Neural cell (in vitro differentiated cells): ENCODE measurements around the gene DAPK2. TPM values are rescaled to one million over a fixed set of nuclear protein-coding genes. Genes with fewer than 3 reads are reported as not detected.

Experiments used
- H2AFZ ChIP-seq: fragments of 200-600, 300-800 bp; sonication (generic), shearing (Covaris generic); 2 replicates; pipeline ENCODE4 v1.6.0; 2014; ENCODE audit warnings: low read depth, mild to moderate bottlenecking, antibody characterized with exemption, low read length, moderate library complexity
- H3F3A ChIP-seq: fragments of 200-600 bp; shearing (Covaris generic); 2 replicates; pipeline ENCODE4 v1.6.1; 2016; ENCODE audit warnings: mild to moderate bottlenecking, moderate library complexity, mixed read lengths, antibody characterized with exemption, low read length; ENCODE audit not compliant: insufficient read depth, poor library complexity, severe bottlenecking
- H3K27ac ChIP-seq: fragments of 200-600, 300-800 bp; sonication (generic), shearing (Covaris generic); 2 replicates; pipeline ENCODE4 v1.5.1; 2014; ENCODE audit warnings: mild to moderate bottlenecking, low read length, moderate library complexity
- H3K27me3 ChIP-seq: fragments of 300-800, 200-600 bp; sonication (generic), shearing (Covaris generic); 2 replicates; pipeline ENCODE4 v1.6.0; 2014; ENCODE audit warnings: mild to moderate bottlenecking, low read depth, low read length, moderate library complexity; ENCODE audit not compliant: insufficient read depth
- H3K36me3 ChIP-seq: fragments of 300-800, 200-600 bp; sonication (generic), shearing (Covaris generic); 2 replicates; pipeline ENCODE4 v1.5.1; 2014; ENCODE audit warnings: mild to moderate bottlenecking, antibody characterized with exemption, low read length, moderate library complexity; ENCODE audit not compliant: insufficient read depth
- H3K4me2 ChIP-seq: fragments of 300-800, 200-600 bp; sonication (generic), shearing (Covaris generic); 2 replicates; pipeline ENCODE4 v1.6.0; 2014; ENCODE audit warnings: mild to moderate bottlenecking, low read length
- H3K4me3 ChIP-seq: fragments of 300-800, 200-600 bp; sonication (generic), shearing (Covaris generic); 2 replicates; pipeline ENCODE4 v1.5.1; 2014; ENCODE audit warnings: mild to moderate bottlenecking, low read length, moderate library complexity
- H3K79me2 ChIP-seq: fragments of 200-600 bp; shearing (Covaris generic); replicated peaks from 2 replicates; pipeline ENCODE4 v1.6.0; 2014; ENCODE audit warnings: mild to moderate bottlenecking, low read length, moderate library complexity; ENCODE audit not compliant: insufficient read depth
- H3K9ac ChIP-seq: fragments of 300-800, 200-600 bp; sonication (generic), shearing (Covaris generic); 2 replicates; pipeline ENCODE4 v1.6.1; 2016; ENCODE audit warnings: mild to moderate bottlenecking, low read length, mixed read lengths
- H3K9me2 ChIP-seq: fragments of 200-600 bp; shearing (Covaris generic); 2 replicates; pipeline ENCODE4 v1.6.1; 2016; ENCODE audit warnings: mild to moderate bottlenecking, low read length, mixed read lengths; ENCODE audit not compliant: insufficient read depth
- H3K9me3 ChIP-seq: fragments of 200-600, 300-800 bp; sonication (generic), shearing (Covaris generic); 2 replicates; pipeline ENCODE4 v1.6.1; 2016; ENCODE audit warnings: mild to moderate bottlenecking, mixed run types, low read length, moderate library complexity, mixed read lengths
- H4K20me1 ChIP-seq: fragments of 200-600 bp; shearing (Covaris generic); 2 replicates; pipeline ENCODE4 v1.6.1; 2016; ENCODE audit warnings: mild to moderate bottlenecking, mixed run types; ENCODE audit not compliant: insufficient read depth
- CTCF ChIP-seq: fragments of 450-650 bp; IDR thresholded peaks from 2 replicates; pipeline ENCODE4 v1.5.1; 2014; ENCODE audit warnings: antibody characterized with exemption, mild to moderate bottlenecking, moderate library complexity; ENCODE audit not compliant: poor library complexity, severe bottlenecking
- EP300 ChIP-seq: fragments of 450-650 bp; conservative IDR thresholded peaks from 2 replicates; pipeline ENCODE4 v1.6.1; 2014; ENCODE audit warnings: antibody characterized with exemption, mild to moderate bottlenecking, moderate library complexity; ENCODE audit not compliant: poor library complexity, severe bottlenecking
- EZH2 ChIP-seq: fragments of 200-600, 300-800 bp; shearing (Covaris generic), sonication (generic); IDR thresholded peaks from 2 replicates; pipeline ENCODE4 v1.6.1; 2014; ENCODE audit warnings: antibody characterized with exemption, low read length, borderline replicate concordance, mild to moderate bottlenecking; ENCODE audit not compliant: insufficient read depth, poor library complexity, severe bottlenecking
- MXI1 ChIP-seq: fragments of 450-650 bp; conservative IDR thresholded peaks from 2 replicates; pipeline ENCODE4 v1.6.1; 2014; ENCODE audit warnings: antibody characterized with exemption, mild to moderate bottlenecking; ENCODE audit not compliant: poor library complexity, severe bottlenecking
- POLR2AphosphoS5 ChIP-seq: IDR thresholded peaks from 2 replicates; pipeline ENCODE4 v1.6.1; 2012
- RAD21 ChIP-seq: fragments of 450-650 bp; conservative IDR thresholded peaks from 2 replicates; pipeline ENCODE4 v1.6.1; 2014; ENCODE audit warnings: antibody characterized with exemption, mild to moderate bottlenecking, moderate library complexity
- REST ChIP-seq: IDR thresholded peaks from 2 replicates; pipeline ENCODE4 v1.6.1; 2012; ENCODE audit warnings: borderline replicate concordance
- SMC3 ChIP-seq: fragments of 450-650 bp; conservative IDR thresholded peaks from 2 replicates; pipeline ENCODE4 v1.6.1; 2014; ENCODE audit warnings: antibody characterized with exemption, mild to moderate bottlenecking, moderate library complexity; ENCODE audit not compliant: poor library complexity
- TAF1 ChIP-seq: IDR thresholded peaks from 2 replicates; pipeline ENCODE4 v1.6.1; 2012; ENCODE audit warnings: low read depth
- polyA plus RNA-seq: library from polyadenylated mRNA; depleted of rRNA; stranded (reverse); fragments of >200 nt; gene quantifications from 2 replicates; pipeline ENCODE4 v1.2.3, GENCODE V29; 2014

DAPK2 gene
- polyA plus RNA-seq, 1 donor from 2014 or later = 0.78 TPM

- no peak for TF ChIP-seq REST
- TF ChIP-seq RAD21 = no peak
- TF ChIP-seq POLR2AphosphoS5 = no peak
- no peak for TF ChIP-seq EP300
- no peak for TF ChIP-seq TAF1
- TF ChIP-seq CTCF = no peak
- TF ChIP-seq SMC3 = no peak
- TF ChIP-seq EZH2 = no peak
- no peak for TF ChIP-seq MXI1
- Histone ChIP-seq H3K27ac (no peak overlapping the region), H4K20me1 (no peaks in the 10 kb centered on the region), H3K9ac (no peak overlapping the region), H3K4me2 (no peak overlapping the region), H3K9me2 (no peaks in the 10 kb centered on the region), H3K9me3 (no peaks in the 10 kb centered on the region), H3F3A (no peaks in the 10 kb centered on the region), H3K36me3 (no peaks in the 10 kb centered on the region), H3K79me2 (no peaks in the 10 kb centered on the region), H3K4me3 (no peak overlapping the region), H2AFZ (no peak overlapping the region), H3K27me3 (no peaks in the 10 kb centered on the region)
Measured at GRCh38 chr15:63893866-63894661, 152.2 kb downstream of the DAPK2 start.

- no peaks in the 10 kb centered on the region for H3K79me2 ChIP-seq
- H3K36me3 ChIP-seq = no peaks in the 10 kb centered on the region
- no peaks in the 10 kb centered on the region for H3K27me3 ChIP-seq
- no peaks in the 10 kb centered on the region for H3K9me2 ChIP-seq
- TF ChIP-seq CTCF = no peak
- no peak for TF ChIP-seq RAD21
- no peak for TF ChIP-seq MXI1
- no peak for TF ChIP-seq EZH2
- TF ChIP-seq TAF1 = no peak
- TF ChIP-seq REST = no peak
- no peak for TF ChIP-seq EP300
- TF ChIP-seq SMC3 = no peak
- no peak for TF ChIP-seq POLR2AphosphoS5
- no peaks in the 10 kb centered on the region for H3K9me3 ChIP-seq
- H3K9ac ChIP-seq = no peak overlapping the region
- no peak overlapping the region for H3K27ac ChIP-seq
- no peak overlapping the region for H2AFZ ChIP-seq
- no peak overlapping the region for H3K4me3 ChIP-seq
- H4K20me1 ChIP-seq = no peaks in the 10 kb centered on the region
- no peaks in the 10 kb centered on the region for H3F3A ChIP-seq
- H3K4me2 ChIP-seq = no peak overlapping the region
Measured at GRCh38 chr15:63892794-63893441, 153.4 kb downstream of the DAPK2 start.
